GM12875 (cell line): ENCODE results near the gene TMEM190.

ENCODE experiments used
- H3K4me3 ChIP-seq: one replicate; pipeline ENCODE4 v1.5.1; 2011; ENCODE audit warnings: low read depth, low read length, control low read depth
- CTCF ChIP-seq: IDR thresholded peaks from 2 replicates; pipeline ENCODE4 v1.5.1; 2011; ENCODE audit warnings: low read depth, mild to moderate bottlenecking, control low read depth, inconsistent platforms, low read length, moderate library complexity, borderline replicate concordance; ENCODE audit not compliant: insufficient read depth

The TMEM190 gene

GRCh38 chr19:55426042-55426441, 49.4 kb downstream of the TMEM190 start:
- no peak overlapping the region for H3K4me3 ChIP-seq
- no peak for TF ChIP-seq CTCF
